BJ (cell line): Measurements from ENCODE around the gene ATXN1. TPM values are rescaled to one million over a fixed set of nuclear protein-coding genes. Genes with fewer than 3 reads are reported as not detected.

Experiments
- CTCF ChIA-PET: fragments of 350-600 bp; formaldehyde crosslinking; extraction: SDS; loops from one replicate; lab custom pipeline; 2021; ENCODE audit warnings: antibody characterized with exemption, inconsistent platforms; lab: Yijun Ruan, JAX
- POLR2A ChIA-PET: fragments of 300-600 bp; sonication (Branson Sonifier 250); formaldehyde crosslinking; extraction: SDS; loops from one replicate; lab custom pipeline; 2021; ENCODE audit warnings: antibody characterized with exemption; lab: Charles Lee
- DNase-seq: peaks from one replicate; pipeline ENCODE4 v3.0.0-alpha.2; 2011; ENCODE audit warnings: low read depth
- H3K27me3 ChIP-seq: 2 replicates; pipeline ENCODE4 v1.6.0; 2011; ENCODE audit warnings: low read length; ENCODE audit not compliant: control insufficient read depth, insufficient read depth
- H3K36me3 ChIP-seq: 2 replicates; pipeline ENCODE4 v1.5.1; 2011; ENCODE audit warnings: low read length; ENCODE audit not compliant: control insufficient read depth, insufficient read depth
- H3K4me3 ChIP-seq: 2 replicates; pipeline ENCODE4 v1.5.1; 2011; ENCODE audit warnings: low read depth, mild to moderate bottlenecking, control low read depth, low read length
- polyA plus RNA-seq: library from polyadenylated mRNA; depleted of rRNA; stranded (reverse); fragments of >200 nt; gene quantifications from 2 replicates; pipeline ENCODE4 v1.2.3, GENCODE V29; 2011
- TF ChIP-seq, protein P1 (sequence below): IDR thresholded peaks from 2 replicates; pipeline ENCODE4 v1.5.1; 2011; ENCODE audit warnings: low read depth, mild to moderate bottlenecking, control low read depth, inconsistent platforms, low read length, moderate library complexity; ENCODE audit not compliant: insufficient read depth

Gene ATXN1
- polyA plus RNA-seq, 1 experiment: 60.2 TPM

DNA sequence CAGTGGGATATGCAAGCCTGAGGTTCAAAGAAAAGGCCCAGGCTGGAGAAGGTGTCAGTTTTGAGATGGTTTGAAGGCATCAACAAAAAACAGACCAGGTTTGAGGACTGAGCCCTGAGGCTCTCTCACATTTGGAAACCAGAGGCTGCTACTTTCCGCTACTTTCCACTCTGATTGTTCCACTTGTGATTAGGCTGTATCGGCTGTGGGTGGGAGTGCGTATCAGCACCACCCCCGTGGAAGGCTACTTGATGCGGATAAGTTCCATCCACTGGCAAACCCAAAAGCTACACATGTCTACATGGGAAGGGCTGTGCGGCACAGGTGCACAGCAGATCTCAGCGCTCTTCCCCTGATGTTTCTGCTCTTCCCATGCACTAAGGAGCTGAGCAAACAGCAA is 324.2 kb downstream of the ATXN1 start:
- Histone ChIP-seq H3K36me3 (peaks cover 4% of the 10 kb centered on the region; the same call in 1 of the 2 replicates), H3K4me3 (no peak overlapping the region), H3K27me3 (no peaks in the 10 kb centered on the region)
- TF ChIP-seq, protein P1, sequence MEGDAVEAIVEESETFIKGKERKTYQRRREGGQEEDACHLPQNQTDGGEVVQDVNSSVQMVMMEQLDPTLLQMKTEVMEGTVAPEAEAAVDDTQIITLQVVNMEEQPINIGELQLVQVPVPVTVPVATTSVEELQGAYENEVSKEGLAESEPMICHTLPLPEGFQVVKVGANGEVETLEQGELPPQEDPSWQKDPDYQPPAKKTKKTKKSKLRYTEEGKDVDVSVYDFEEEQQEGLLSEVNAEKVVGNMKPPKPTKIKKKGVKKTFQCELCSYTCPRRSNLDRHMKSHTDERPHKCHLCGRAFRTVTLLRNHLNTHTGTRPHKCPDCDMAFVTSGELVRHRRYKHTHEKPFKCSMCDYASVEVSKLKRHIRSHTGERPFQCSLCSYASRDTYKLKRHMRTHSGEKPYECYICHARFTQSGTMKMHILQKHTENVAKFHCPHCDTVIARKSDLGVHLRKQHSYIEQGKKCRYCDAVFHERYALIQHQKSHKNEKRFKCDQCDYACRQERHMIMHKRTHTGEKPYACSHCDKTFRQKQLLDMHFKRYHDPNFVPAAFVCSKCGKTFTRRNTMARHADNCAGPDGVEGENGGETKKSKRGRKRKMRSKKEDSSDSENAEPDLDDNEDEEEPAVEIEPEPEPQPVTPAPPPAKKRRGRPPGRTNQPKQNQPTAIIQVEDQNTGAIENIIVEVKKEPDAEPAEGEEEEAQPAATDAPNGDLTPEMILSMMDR: no peak
- POLR2A ChIA-PET: no interaction called here
- CTCF ChIA-PET: interaction anchor here (0.9 to 1.0 kb wide), 2 partner anchors 9 to 326 kb away, joined by 3 to 4 read pairs; no protein-coding TSS in a partner anchor
- DNase-seq: no peak

GRCh38 chr6:16436550-16436949 is 324.7 kb downstream of the ATXN1 start:
- TF ChIP-seq, protein P1: no peak
- Histone ChIP-seq H3K27me3 (no peaks in the 10 kb centered on the region), H3K36me3 (peaks cover 4% of the 10 kb centered on the region; the same call in 1 of the 2 replicates), H3K4me3 (no peak overlapping the region)
- POLR2A ChIA-PET: no interaction called here
- DNase-seq: no peak
- CTCF ChIA-PET: no interaction called here

GRCh38 chr6:16434885-16435284 is 326.4 kb downstream of the ATXN1 start:
- Histone ChIP-seq H3K27me3 (no peaks in the 10 kb centered on the region), H3K36me3 (0 out of 2 replicates have a peak, but pooled peaks cover 1% of the 10 kb centered on the region), H3K4me3 (no peak overlapping the region)
- TF ChIP-seq, protein P1: no peak
- POLR2A ChIA-PET: no interaction called here
- no peak for DNase-seq
- CTCF ChIA-PET: no interaction called here

- Histone ChIP-seq H3K4me3 (no peak overlapping the region), H3K27me3 (no peaks in the 10 kb centered on the region), H3K36me3 (0 out of 2 replicates have a peak, but pooled peaks cover 1% of the 10 kb centered on the region)
- POLR2A ChIA-PET: no interaction called here
- CTCF ChIA-PET: interaction anchor here (1.0 to 1.4 kb wide), 2 partner anchors 21 to 157 kb away, joined by 3 to 4 read pairs; no protein-coding TSS in a partner anchor
- TF ChIP-seq, protein P1: no peak
- DNase-seq: no peak
Observed at GRCh38 chr6:16433338-16433890, 327.8 kb downstream of the ATXN1 start.

- no peak overlapping the region for H3K4me3 ChIP-seq
- TF ChIP-seq, protein P1: no peak
- ChIA-PET POLR2A (no interaction called here), CTCF (interaction anchor here (0.5 to 1.4 kb wide), 3 partner anchors 20 to 304 kb away, joined by 3 to 4 read pairs (median 3); no protein-coding TSS in a partner anchor)
- no peaks in the 10 kb centered on the region for H3K27me3 ChIP-seq
- H3K36me3 ChIP-seq: no peaks in the 10 kb centered on the region
- no peak for DNase-seq
Observed at GRCh38 chr6:16432075-16433032, 328.9 kb downstream of the ATXN1 start.
